GM20000 (cell line): Measurements from ENCODE around the gene SIRPG.
"Not testable (repeated sequence)": the region's sequence is repeated elsewhere in the genome, so short reads cannot be mapped to it uniquely, and the experiment has no call there.

Experiments
- DNase-seq: peaks from one replicate; pipeline ENCODE4 v3.0.0; 2012; ENCODE audit warnings: low spot score
- TF ChIP-seq, protein P1 (sequence below): IDR thresholded peaks from 2 replicates; pipeline ENCODE4 v1.5.1; 2012; ENCODE audit warnings: mild to moderate bottlenecking, control low read depth; ENCODE audit errors: extremely low read depth, missing control alignments

Gene SIRPG

DNA sequence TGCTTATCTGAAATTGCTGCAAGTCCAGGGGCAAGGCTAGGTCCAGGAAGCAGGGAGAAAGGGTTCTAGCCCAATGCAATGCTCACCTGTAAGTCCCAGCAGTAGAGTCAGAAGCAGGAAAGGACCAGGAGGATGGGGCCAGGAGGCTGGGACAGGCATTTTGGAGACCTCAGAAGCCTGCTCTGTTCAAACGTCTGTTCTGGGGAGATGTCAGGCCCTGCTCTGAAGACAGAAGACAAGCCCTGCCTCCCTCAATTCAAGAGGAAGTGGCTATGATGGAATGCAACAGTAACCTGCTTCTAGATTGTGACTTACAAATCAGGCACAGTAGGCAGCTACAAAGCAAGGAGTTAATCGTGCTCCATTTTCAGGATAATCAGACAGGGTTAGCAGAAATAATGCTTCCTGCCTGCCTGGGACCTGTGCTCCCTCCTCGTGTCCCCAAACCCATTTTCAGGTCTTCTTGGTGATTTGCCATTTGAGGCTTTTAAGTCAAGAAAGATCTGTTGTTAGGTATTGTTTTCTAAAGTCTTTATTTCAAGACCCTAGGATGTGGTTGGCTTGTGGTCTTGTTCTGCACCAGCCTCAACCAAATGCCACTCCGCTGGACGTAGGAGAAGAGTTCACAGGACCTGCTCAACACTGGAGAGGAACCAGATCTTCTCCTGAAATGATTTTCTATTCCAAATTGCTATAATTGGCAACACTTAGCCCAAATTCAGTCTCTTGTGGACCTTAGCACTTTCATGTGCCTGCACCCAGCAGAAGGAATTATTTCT is at the start of gene SIRPG:
TSS of gene SIRPG (minus strand) at position 224 of the 779 bp plus-strand sequence. CDS start at position 159, 65 bp downstream.
- TF ChIP-seq, protein P1, sequence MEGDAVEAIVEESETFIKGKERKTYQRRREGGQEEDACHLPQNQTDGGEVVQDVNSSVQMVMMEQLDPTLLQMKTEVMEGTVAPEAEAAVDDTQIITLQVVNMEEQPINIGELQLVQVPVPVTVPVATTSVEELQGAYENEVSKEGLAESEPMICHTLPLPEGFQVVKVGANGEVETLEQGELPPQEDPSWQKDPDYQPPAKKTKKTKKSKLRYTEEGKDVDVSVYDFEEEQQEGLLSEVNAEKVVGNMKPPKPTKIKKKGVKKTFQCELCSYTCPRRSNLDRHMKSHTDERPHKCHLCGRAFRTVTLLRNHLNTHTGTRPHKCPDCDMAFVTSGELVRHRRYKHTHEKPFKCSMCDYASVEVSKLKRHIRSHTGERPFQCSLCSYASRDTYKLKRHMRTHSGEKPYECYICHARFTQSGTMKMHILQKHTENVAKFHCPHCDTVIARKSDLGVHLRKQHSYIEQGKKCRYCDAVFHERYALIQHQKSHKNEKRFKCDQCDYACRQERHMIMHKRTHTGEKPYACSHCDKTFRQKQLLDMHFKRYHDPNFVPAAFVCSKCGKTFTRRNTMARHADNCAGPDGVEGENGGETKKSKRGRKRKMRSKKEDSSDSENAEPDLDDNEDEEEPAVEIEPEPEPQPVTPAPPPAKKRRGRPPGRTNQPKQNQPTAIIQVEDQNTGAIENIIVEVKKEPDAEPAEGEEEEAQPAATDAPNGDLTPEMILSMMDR: no peak
- no peak for DNase-seq

DNA sequence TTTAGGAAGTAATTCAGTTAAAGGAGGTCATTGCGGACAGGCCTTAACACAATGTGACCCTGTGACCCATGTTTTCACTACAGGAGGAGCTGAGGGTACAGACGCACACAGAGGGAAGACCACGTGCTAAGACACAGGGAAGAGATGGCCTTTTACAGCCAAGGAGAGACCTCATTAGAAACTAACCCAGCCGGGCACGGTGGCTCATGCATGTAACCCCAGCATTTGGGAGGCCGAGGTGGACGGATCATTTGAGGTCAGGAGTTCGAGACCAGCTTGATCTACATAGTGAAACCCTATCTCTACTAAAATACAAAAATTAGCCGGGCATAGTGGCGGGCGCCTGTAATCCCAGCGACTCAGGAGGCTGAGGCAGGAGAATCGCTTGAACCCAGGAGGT is 49.3 kb upstream of the SIRPG start:
- DNase-seq: not testable (repeated sequence)

DNA sequence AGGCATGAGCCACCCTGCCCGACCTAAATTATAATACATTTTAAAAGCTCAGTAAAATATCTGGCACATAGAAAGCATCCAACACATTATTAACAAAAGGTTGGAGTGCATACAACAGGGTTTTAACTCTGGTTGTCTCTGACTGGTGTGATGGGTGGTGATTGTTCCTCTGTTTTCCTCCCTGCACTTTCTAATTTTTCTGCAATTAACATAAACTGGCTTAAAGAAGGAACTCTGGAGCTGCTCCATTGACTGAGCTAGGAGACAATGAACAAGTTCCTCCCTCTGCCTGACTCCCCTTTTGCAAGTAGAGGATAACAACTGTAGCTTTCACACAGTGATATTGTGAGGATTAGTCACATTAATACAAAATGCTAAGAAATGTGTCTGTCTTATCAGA is 48.5 kb upstream of the SIRPG start:
- TF ChIP-seq, protein P1: no peak
- DNase-seq: no peak

DNA sequence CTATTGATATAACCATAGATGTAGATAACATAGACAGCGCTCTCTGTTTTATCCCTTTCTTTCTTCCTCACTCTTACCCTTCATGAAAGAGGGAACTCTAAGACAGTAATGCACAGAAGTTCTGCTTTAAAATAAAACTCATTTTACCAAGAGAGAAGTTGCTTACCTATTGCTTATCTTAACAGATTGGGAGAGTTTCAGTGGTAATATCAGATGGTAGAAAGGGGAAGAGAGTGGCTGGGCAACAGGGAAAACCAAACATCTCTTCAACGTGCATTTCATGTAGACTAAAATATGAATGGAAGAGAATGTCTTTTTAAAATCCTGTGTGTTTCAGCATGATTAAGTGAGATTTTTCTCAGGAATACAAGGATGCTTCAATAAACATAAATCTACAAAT is 45.3 kb upstream of the SIRPG start:
- TF ChIP-seq, protein P1: no peak
- no peak for DNase-seq

DNA sequence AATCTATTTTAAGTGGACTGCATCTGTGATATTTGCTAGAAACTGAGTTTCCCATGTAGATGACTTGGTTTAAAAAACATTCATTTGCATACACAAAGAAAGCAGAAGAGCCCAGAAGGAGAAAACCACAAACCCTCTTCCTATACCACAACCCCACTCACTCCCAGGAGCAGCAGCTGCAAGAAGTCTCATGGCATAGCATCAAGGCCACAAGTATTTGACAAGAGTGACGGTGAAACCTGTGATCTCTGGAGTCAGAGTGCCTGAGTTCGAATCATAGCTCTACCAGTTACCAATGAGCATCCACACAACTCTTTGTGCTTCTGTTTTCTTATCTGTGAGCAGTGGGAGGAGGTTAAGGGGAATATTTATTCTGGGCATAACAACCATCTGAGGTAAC is 44.7 kb upstream of the SIRPG start:
- DNase-seq: no peak
- TF ChIP-seq, protein P1: no peak

DNA sequence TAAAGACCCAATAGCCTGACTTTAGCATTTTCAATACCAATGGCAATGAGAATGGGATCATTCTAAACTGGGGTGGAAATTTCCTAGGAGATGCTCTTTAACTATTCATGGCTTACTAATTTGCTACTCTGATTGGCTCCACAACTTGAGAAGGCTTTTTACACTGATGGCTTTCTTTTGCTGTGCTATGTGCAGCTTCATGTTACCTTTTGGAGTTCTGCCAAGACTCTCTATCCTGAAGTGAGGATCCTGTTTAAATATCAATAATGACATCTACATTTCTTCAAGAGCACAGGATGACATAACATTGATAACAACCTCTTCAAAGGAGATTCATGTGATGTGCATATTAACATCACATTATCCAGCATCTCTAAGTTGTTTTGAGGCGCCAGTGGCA is 43.4 kb upstream of the SIRPG start:
- no peak for DNase-seq
- TF ChIP-seq, protein P1: no peak

DNA sequence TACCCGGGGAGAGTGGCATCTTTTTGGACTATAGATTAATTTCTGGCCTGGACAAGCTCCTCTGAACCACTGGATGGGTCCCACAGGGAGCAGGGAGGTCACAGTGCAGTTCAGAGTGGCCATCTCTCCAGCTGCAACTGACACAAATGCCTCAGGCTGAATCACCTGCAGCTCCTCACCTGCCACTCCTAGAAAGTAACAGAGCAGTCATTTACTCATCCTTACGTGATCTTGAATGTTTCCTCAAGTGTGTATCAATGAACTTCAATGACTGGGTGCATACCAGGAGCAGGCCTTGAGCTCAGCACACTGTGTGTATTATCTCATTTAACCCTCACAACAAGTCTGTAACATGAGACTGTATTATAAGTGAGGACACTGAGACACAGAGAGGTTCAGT is 40.0 kb upstream of the SIRPG start:
- TF ChIP-seq, protein P1: no peak
- no peak for DNase-seq

DNA sequence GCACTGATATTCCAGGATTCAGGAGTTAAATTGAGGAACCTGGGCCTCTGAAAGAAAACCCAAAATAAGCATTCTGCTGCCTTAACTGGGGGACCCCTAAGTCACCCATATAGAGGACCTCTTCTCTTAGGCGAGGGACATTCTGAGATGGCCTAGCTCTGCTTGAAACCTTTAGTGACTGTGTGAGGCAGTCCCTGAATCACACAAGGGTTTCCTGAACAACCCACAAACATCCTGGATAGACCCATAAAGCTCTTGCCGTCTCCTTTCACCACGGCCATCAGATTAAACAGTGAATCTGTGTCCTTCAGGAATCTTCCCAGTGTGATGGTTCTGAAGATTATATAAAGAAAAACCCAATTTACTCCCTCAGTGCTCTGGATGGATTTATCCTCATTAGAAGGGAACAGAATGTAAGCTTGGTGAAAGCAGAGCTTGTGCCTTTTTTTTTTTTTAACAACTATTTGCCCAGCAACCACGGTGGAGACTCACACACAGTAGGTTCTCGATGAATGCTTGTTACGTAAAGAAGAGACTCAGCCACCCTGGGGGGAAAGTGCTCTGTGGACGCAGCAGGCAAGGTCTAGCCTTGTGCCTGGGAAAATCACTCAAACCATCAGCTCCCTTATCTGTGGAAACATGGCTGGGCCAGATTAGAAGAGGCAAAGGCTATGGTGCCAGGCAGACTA is 39.1 kb upstream of the SIRPG start:
- TF ChIP-seq, protein P1: no peak
- DNase-seq: no peak
